Activated T-cell treated with anti-CD3 and anti-CD28 coated beads, Interleukin-2, amount 50 U/mL, for 4 hours (primary cell): Measurements from ENCODE around the gene UTP11. TPM values are rescaled to one million over a fixed set of nuclear protein-coding genes. Genes with fewer than 3 reads are reported as not detected.

Source experiments
- ATAC-seq, 2 donors: fragments of 200-7000 bp; cut with Tn5 transposase; one replicate each; pipeline ENCODE4 v1.10.0; 2021
- DNase-seq: peaks from one replicate; pipeline ENCODE4 v3.0.0-alpha.2; 2020
- H3K27me3 Mint-ChIP-seq: one replicate; pipeline ENCODE4 v1.8.0; 2021; ENCODE audit warnings: low read depth, mixed read lengths
- H3K36me3 Mint-ChIP-seq: one replicate; pipeline ENCODE4 v1.8.0; 2022; ENCODE audit warnings: mixed read lengths; ENCODE audit not compliant: insufficient read depth
- H3K4me1 Mint-ChIP-seq: one replicate; pipeline ENCODE4 v1.8.0; 2021; ENCODE audit warnings: low read depth, mixed read lengths
- H3K4me3 Mint-ChIP-seq: one replicate; pipeline ENCODE4 v1.8.0; 2021; ENCODE audit warnings: mild to moderate bottlenecking, moderate library complexity, mixed read lengths
- H3K9me3 Mint-ChIP-seq: one replicate; pipeline ENCODE4 v1.8.0; 2021; ENCODE audit warnings: mixed read lengths
- total RNA-seq, 3 donors: library from RNA; stranded (reverse); gene quantifications; one replicate each; pipeline ENCODE4 v1.2.1, GENCODE V29; 2021

Gene UTP11
- total RNA-seq, 3 donors from 2014 or later = 103 to 105 (median 104) TPM

DNA sequence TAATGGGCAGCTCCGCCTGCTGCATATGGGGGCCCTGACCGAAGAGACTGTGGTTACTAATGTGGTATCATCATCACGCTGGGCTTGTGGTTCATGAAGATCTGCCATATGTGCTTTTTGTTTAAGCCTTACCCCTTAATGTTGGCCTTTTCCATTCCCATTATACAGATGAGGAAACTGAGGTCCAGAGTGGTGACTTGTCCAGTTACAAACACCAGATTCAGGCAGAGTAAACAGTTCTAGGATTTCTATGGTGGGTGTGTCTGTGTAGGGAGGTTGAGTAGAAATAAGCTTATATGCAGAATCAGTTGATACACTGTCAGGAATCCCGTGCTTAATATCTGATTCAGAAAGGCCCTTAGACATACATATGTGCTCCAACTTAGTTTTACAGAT is 691 bp downstream of the UTP11 start:
- Mint-ChIP-seq H3K9me3 (no peaks in the 10 kb centered on the region), H3K4me3 (peak overlapping the region; percentile 98), H3K4me1 (peaks cover 63% of the 10 kb centered on the region), H3K27me3 (no peaks in the 10 kb centered on the region), H3K36me3 (peaks cover 11% of the 10 kb centered on the region)
- DNase-seq (no peak), ATAC-seq (peak in 1 of 2 donors; percentile 1)

- peaks cover 21% of the 10 kb centered on the region for H3K36me3 Mint-ChIP-seq
- DNase-seq (no peak), ATAC-seq (no peak)
- H3K9me3 Mint-ChIP-seq = no peaks in the 10 kb centered on the region
- H3K4me3 Mint-ChIP-seq = peak overlapping the region; percentile 98
- no peaks in the 10 kb centered on the region for H3K27me3 Mint-ChIP-seq
- H3K4me1 Mint-ChIP-seq = peaks cover 61% of the 10 kb centered on the region
Measured at GRCh38 chr1:38014171-38014570, 1.6 kb downstream of the UTP11 start.

DNA sequence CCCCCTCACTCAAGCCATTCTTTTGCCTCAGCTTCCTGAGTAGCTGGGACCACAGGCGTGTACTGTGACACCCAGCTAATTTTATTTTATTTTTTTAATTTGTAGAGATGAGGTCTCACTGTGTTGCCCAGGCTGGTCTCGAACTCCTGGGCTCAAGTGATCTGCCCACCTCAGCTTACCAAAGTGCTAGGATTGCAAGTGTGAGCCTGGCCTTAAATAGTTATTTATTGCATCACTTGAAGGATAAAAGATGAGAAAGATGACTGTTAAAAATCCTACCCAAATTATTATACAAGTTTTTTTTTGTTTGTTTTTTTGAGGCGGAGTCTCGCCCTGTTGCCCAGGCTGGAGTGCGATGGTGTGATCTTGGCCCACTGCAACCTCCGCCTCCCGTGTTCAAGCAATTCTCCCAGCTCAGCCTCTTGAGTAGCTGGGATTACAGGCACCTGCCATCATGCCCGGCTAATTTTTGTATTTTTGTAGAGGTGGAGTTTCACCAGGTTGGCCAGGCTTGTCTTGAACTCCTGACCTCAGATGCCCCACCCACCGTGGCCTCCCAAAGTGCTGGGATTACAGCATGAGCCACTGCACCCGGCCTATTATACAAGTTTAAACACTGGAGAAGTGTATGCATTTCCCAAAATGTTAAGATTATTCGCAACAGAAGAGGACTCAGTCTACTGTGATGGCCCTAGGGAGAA is 2.3 kb downstream of the UTP11 start:
- H3K4me1 Mint-ChIP-seq = peaks cover 54% of the 10 kb centered on the region
- DNase-seq = no peak
- H3K36me3 Mint-ChIP-seq = peaks cover 21% of the 10 kb centered on the region
- H3K4me3 Mint-ChIP-seq = peak overlapping the region; percentile 24
- no peak for ATAC-seq
- no peaks in the 10 kb centered on the region for H3K9me3 Mint-ChIP-seq
- no peaks in the 10 kb centered on the region for H3K27me3 Mint-ChIP-seq

GRCh38 chr1:38015978-38016725 is 3.6 kb downstream of the UTP11 start:
- Mint-ChIP-seq H3K4me3 (no peak overlapping the region), H3K9me3 (no peaks in the 10 kb centered on the region), H3K27me3 (no peaks in the 10 kb centered on the region), H3K4me1 (peaks cover 47% of the 10 kb centered on the region), H3K36me3 (peaks cover 28% of the 10 kb centered on the region)
- DNase-seq (no peak), ATAC-seq (no peak)

GRCh38 chr1:38018864-38019343 is 6.4 kb downstream of the UTP11 start:
- peak in 1 of 2 donors; percentile 62 for ATAC-seq
- Mint-ChIP-seq H3K9me3 (no peaks in the 10 kb centered on the region), H3K36me3 (peaks cover 34% of the 10 kb centered on the region), H3K27me3 (no peaks in the 10 kb centered on the region), H3K4me3 (no peak overlapping the region), H3K4me1 (peaks cover 24% of the 10 kb centered on the region)
- DNase-seq = no peak

GRCh38 chr1:38020396-38020795 is 7.9 kb downstream of the UTP11 start:
- Mint-ChIP-seq H3K4me3 (no peak overlapping the region), H3K9me3 (no peaks in the 10 kb centered on the region), H3K36me3 (peaks cover 37% of the 10 kb centered on the region), H3K4me1 (peaks cover 15% of the 10 kb centered on the region), H3K27me3 (no peaks in the 10 kb centered on the region)
- ATAC-seq (no peak), DNase-seq (no peak)

DNA sequence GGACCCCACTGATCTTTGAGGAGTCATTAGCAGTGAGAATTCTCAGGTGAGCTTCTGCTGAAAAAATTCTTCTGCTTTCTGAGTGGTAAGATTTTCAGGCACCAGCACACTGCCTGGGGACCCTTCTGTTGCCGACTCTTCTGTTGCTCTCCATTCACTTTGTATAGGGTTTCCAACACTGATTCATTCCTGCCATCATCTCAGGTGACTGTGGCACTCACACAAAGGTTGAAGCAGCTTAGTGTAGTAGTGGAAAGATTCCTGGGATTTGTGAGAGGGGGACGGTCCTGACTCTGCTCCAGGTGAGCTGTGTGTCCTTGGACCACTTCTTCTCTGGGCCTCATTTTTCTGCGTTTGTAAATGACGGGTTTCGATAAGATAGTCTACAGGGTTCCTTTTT is 9.4 kb downstream of the UTP11 start:
- H3K27me3 Mint-ChIP-seq = no peaks in the 10 kb centered on the region

DNA sequence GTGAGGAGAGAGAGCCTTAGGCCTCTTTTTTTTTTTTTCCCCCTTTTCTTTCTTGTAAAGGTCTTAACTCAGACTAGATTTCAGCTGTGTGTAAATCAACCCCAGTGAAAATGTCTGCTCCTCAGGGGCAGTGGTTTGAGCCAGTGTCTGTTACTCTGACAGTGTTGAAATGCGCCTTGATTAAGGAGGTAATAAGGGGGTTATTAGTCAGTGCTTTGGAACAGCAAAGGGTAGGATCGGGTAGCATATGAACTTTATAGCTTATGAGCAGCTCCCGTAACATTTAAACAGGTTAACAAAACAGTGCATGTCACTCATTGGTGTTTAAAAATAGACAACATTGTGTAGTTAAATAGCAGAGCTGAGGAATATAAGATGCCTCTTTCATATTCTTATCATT is 10.3 kb downstream of the UTP11 start:
- Mint-ChIP-seq H3K27me3 (no peaks in the 10 kb centered on the region), H3K36me3 (peaks cover 40% of the 10 kb centered on the region), H3K9me3 (no peaks in the 10 kb centered on the region), H3K4me3 (no peak overlapping the region), H3K4me1 (peaks cover 20% of the 10 kb centered on the region)
- DNase-seq (no peak), ATAC-seq (no peak)

More for the DNA sequence above, 9.4 kb downstream of the UTP11 start:
- no peak overlapping the region for H3K4me3 Mint-ChIP-seq
- H3K4me1 Mint-ChIP-seq = peaks cover 12% of the 10 kb centered on the region
- no peaks in the 10 kb centered on the region for H3K9me3 Mint-ChIP-seq
- ATAC-seq (no peak), DNase-seq (no peak)
- peaks cover 42% of the 10 kb centered on the region for H3K36me3 Mint-ChIP-seq

DNA sequence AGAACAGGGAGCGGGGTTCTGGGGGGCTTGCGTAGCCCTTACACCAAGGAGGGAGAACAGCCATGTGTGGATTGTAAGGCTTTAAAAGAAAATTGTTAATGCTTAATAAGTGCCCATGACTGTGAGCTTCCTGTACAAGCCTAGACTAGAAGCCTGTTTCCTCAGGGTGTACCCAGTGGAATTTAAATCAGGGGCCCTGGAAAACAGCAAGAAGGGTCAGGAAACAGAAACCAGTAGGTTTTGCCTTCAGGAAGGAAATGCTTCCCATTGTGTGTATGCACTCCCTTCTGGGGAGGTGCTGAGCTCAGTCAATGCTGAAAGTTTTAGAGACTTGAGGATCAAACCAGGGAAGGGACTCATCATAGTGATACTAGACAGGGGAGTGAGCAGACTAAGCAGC is 12.7 kb downstream of the UTP11 start:
- no peak overlapping the region for H3K4me3 Mint-ChIP-seq
- ATAC-seq = no peak
- no peaks in the 10 kb centered on the region for H3K9me3 Mint-ChIP-seq
- H3K4me1 Mint-ChIP-seq = peaks cover 37% of the 10 kb centered on the region
- no peaks in the 10 kb centered on the region for H3K27me3 Mint-ChIP-seq
- peaks cover 27% of the 10 kb centered on the region for H3K36me3 Mint-ChIP-seq
- no peak for DNase-seq

DNA sequence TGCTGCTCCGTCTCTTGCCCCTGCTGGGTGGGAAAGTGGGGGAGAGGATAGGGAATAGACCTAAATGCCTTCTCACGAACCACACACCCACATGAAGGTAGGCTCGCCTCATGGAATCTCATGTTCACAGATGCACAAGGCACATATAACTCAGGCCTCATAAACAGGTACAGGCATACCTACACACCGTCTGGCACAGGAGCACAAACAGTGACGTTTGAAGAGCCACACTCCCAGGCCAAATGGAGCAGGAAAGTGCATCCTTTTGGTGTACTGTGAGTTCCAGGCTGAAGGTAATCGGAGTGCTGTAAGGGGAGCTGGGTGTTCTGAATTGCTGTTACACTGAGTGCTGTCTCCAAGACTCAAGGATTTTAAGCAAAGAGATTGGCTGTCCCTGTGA is 13.1 kb downstream of the UTP11 start:
- Mint-ChIP-seq H3K27me3 (no peaks in the 10 kb centered on the region), H3K9me3 (no peaks in the 10 kb centered on the region)
- ATAC-seq = no peak

GRCh38 chr1:38026592-38027200 is 14.2 kb downstream of the UTP11 start:
- no peak overlapping the region for H3K4me3 Mint-ChIP-seq
- peaks cover 52% of the 10 kb centered on the region for H3K4me1 Mint-ChIP-seq
- H3K9me3 Mint-ChIP-seq = no peaks in the 10 kb centered on the region
- peaks cover 23% of the 10 kb centered on the region for H3K36me3 Mint-ChIP-seq
- DNase-seq (no peak), ATAC-seq (no peak)
- H3K27me3 Mint-ChIP-seq = no peaks in the 10 kb centered on the region

More for the DNA sequence above, 13.1 kb downstream of the UTP11 start:
- DNase-seq = no peak
- Mint-ChIP-seq H3K4me1 (peaks cover 41% of the 10 kb centered on the region), H3K36me3 (peaks cover 23% of the 10 kb centered on the region), H3K4me3 (no peak overlapping the region)

GRCh38 chr1:38027201-38028104 is 14.9 kb downstream of the UTP11 start:
- ATAC-seq (no peak), DNase-seq (no peak)
- H3K27me3 Mint-ChIP-seq = no peaks in the 10 kb centered on the region
- H3K4me3 Mint-ChIP-seq = no peak overlapping the region
- H3K9me3 Mint-ChIP-seq = no peaks in the 10 kb centered on the region
- peaks cover 52% of the 10 kb centered on the region for H3K4me1 Mint-ChIP-seq
- peaks cover 18% of the 10 kb centered on the region for H3K36me3 Mint-ChIP-seq

GRCh38 chr1:38028105-38028591 is 15.6 kb downstream of the UTP11 start:
- Mint-ChIP-seq H3K4me1 (peaks cover 52% of the 10 kb centered on the region), H3K4me3 (peak overlapping the region; percentile 70), H3K9me3 (no peaks in the 10 kb centered on the region), H3K36me3 (peaks cover 14% of the 10 kb centered on the region), H3K27me3 (no peaks in the 10 kb centered on the region)
- ATAC-seq (peak; percentile 80 to 84), DNase-seq (no peak)

- H3K4me3 Mint-ChIP-seq = peak overlapping the region; percentile 70
Measured at GRCh38 chr1:38028671-38029070, 16.1 kb downstream of the UTP11 start.

More at GRCh38 chr1:38028671-38029070, 16.1 kb downstream of the UTP11 start:
- no peaks in the 10 kb centered on the region for H3K9me3 Mint-ChIP-seq
- no peak for ATAC-seq
- no peak for DNase-seq
- H3K27me3 Mint-ChIP-seq = no peaks in the 10 kb centered on the region
- H3K4me1 Mint-ChIP-seq = peaks cover 52% of the 10 kb centered on the region
- H3K36me3 Mint-ChIP-seq = peaks cover 11% of the 10 kb centered on the region
